ENCODE results near the gene RNPS1. TPM values are rescaled to one million over a fixed set of nuclear protein-coding genes. Genes with fewer than 3 reads are reported as not detected.

RNPS1 gene
- polyA plus RNA-seq, 1 donor from 2014 or later: 180 TPM

DNA sequence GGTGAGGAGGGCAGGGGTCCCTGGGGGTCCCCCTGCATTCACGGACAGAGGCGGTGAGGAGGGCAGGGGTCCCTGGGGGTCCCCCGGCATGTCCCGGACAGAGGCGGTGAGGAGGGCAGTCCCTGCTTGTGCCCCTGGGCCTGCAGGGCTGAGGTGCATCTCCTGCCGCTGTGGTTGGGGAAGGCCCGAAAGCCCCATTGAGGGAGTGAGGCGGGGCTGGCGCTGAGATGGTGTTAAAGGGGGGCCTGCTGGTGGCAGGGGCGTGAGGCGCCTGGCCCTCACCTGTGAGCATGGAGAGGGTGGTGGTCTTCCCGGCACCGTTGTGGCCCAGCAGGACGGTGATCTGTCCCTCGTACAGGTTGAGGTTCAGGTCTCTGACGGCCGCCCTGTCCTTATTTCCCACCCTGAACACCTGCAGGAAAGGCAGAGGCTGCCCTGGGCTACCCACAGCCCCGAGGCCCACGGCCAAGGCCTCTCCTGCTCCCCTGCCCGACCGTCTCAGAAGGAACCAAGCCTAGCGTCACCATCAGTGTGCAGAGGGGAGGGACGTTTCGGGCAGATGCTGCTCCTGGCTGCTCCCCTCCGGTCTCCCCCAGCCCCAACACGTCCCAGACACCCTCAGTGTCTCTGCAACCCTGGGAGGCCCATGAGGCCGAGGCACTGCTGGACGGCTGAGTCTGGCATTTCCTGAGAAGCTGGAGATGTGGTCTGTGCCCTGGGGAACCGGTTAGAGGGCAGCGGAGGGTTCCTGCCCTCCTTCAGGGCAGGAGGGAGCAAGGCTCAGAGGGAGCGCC lies 31.4 kb upstream of the RNPS1 start:
- no peaks in the 10 kb centered on the region for H3K9me2 ChIP-seq (ENCODE audit: insufficient read depth, low read length)
- no peak overlapping the region for H3K9ac ChIP-seq (ENCODE audit: low read length)
- H3K4me3 ChIP-seq (ENCODE audit: low read length): no peak overlapping the region
- no peaks in the 10 kb centered on the region for H4K20me1 ChIP-seq (ENCODE audit: insufficient read depth)
- H3K36me3 ChIP-seq (ENCODE audit: insufficient read depth, low read length): no peaks in the 10 kb centered on the region
- no peak overlapping the region for H3K4me2 ChIP-seq (ENCODE audit: low read length)
- H3K9me3 ChIP-seq (ENCODE audit: low read length): no peaks in the 10 kb centered on the region
- no peak overlapping the region for H2AFZ ChIP-seq (ENCODE audit: low read depth, low read length)
- TF ChIP-seq POLR2AphosphoS5 (IDR thresholded peaks at IDR 0.05) (no peak), SMC3 (conservative IDR thresholded peaks at IDR 0.05; ENCODE audit: poor library complexity) (no peak), EP300 (conservative IDR thresholded peaks at IDR 0.05; ENCODE audit: poor library complexity, severe bottlenecking) (no peak), EZH2 (IDR thresholded peaks at IDR 0.05; ENCODE audit: borderline replicate concordance, insufficient read depth, low read length, poor library complexity, severe bottlenecking) (no peak), RAD21 (conservative IDR thresholded peaks at IDR 0.05) (no peak), MXI1 (conservative IDR thresholded peaks at IDR 0.05; ENCODE audit: poor library complexity, severe bottlenecking) (no peak), TAF1 (IDR thresholded peaks at IDR 0.05; ENCODE audit: low read depth) (no peak)
- TF ChIP-seq, protein P1, sequence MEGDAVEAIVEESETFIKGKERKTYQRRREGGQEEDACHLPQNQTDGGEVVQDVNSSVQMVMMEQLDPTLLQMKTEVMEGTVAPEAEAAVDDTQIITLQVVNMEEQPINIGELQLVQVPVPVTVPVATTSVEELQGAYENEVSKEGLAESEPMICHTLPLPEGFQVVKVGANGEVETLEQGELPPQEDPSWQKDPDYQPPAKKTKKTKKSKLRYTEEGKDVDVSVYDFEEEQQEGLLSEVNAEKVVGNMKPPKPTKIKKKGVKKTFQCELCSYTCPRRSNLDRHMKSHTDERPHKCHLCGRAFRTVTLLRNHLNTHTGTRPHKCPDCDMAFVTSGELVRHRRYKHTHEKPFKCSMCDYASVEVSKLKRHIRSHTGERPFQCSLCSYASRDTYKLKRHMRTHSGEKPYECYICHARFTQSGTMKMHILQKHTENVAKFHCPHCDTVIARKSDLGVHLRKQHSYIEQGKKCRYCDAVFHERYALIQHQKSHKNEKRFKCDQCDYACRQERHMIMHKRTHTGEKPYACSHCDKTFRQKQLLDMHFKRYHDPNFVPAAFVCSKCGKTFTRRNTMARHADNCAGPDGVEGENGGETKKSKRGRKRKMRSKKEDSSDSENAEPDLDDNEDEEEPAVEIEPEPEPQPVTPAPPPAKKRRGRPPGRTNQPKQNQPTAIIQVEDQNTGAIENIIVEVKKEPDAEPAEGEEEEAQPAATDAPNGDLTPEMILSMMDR (IDR thresholded peaks at IDR 0.05; ENCODE audit: poor library complexity, severe bottlenecking): no peak
- TF ChIP-seq, protein P2, sequence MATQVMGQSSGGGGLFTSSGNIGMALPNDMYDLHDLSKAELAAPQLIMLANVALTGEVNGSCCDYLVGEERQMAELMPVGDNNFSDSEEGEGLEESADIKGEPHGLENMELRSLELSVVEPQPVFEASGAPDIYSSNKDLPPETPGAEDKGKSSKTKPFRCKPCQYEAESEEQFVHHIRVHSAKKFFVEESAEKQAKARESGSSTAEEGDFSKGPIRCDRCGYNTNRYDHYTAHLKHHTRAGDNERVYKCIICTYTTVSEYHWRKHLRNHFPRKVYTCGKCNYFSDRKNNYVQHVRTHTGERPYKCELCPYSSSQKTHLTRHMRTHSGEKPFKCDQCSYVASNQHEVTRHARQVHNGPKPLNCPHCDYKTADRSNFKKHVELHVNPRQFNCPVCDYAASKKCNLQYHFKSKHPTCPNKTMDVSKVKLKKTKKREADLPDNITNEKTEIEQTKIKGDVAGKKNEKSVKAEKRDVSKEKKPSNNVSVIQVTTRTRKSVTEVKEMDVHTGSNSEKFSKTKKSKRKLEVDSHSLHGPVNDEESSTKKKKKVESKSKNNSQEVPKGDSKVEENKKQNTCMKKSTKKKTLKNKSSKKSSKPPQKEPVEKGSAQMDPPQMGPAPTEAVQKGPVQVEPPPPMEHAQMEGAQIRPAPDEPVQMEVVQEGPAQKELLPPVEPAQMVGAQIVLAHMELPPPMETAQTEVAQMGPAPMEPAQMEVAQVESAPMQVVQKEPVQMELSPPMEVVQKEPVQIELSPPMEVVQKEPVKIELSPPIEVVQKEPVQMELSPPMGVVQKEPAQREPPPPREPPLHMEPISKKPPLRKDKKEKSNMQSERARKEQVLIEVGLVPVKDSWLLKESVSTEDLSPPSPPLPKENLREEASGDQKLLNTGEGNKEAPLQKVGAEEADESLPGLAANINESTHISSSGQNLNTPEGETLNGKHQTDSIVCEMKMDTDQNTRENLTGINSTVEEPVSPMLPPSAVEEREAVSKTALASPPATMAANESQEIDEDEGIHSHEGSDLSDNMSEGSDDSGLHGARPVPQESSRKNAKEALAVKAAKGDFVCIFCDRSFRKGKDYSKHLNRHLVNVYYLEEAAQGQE (IDR thresholded peaks at IDR 0.05; ENCODE audit: borderline replicate concordance): no peak
- H3K27ac ChIP-seq (ENCODE audit: low read length): no peak overlapping the region
- H3F3A ChIP-seq (ENCODE audit: insufficient read depth, low read length, poor library complexity, severe bottlenecking): no peaks in the 10 kb centered on the region
- no peaks in the 10 kb centered on the region for H3K79me2 ChIP-seq (replicated peaks; ENCODE audit: insufficient read depth, low read length)
- no peaks in the 10 kb centered on the region for H3K27me3 ChIP-seq (ENCODE audit: insufficient read depth, low read depth, low read length)

DNA sequence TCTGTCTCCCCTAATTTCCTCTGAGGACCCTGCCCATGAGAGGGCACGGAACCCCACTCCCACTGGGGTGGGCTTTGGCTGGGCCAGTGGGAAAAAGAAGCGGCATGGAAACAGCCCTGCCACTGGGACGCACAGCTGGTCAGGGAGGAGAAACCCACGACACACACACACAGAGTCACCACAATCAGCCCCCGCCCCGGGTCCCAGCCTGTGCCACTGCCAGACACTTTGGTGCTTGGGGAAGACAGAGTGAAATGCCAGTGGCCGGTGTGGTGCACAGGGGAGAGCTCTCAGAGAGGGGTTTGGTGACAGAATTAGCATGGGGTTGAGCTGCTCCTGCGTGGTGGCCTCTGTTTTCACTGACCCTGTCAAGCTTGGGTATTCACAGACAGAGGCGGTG lies 30.7 kb upstream of the RNPS1 start:
- Histone ChIP-seq H3K9me2 (ENCODE audit: insufficient read depth, low read length) (no peaks in the 10 kb centered on the region), H3F3A (ENCODE audit: insufficient read depth, low read length, poor library complexity, severe bottlenecking) (no peaks in the 10 kb centered on the region), H3K27me3 (ENCODE audit: insufficient read depth, low read depth, low read length) (no peaks in the 10 kb centered on the region), H3K9ac (ENCODE audit: low read length) (no peak overlapping the region), H3K4me2 (ENCODE audit: low read length) (no peak overlapping the region), H3K4me3 (ENCODE audit: low read length) (no peak overlapping the region), H3K79me2 (replicated peaks; ENCODE audit: insufficient read depth, low read length) (no peaks in the 10 kb centered on the region), H4K20me1 (ENCODE audit: insufficient read depth) (no peaks in the 10 kb centered on the region), H3K36me3 (ENCODE audit: insufficient read depth, low read length) (no peaks in the 10 kb centered on the region), H2AFZ (ENCODE audit: low read depth, low read length) (no peak overlapping the region), H3K9me3 (ENCODE audit: low read length) (no peaks in the 10 kb centered on the region), H3K27ac (ENCODE audit: low read length) (no peak overlapping the region)
- TF ChIP-seq POLR2AphosphoS5 (IDR thresholded peaks at IDR 0.05) (no peak), SMC3 (conservative IDR thresholded peaks at IDR 0.05; ENCODE audit: poor library complexity) (no peak), RAD21 (conservative IDR thresholded peaks at IDR 0.05) (no peak), EP300 (conservative IDR thresholded peaks at IDR 0.05; ENCODE audit: poor library complexity, severe bottlenecking) (no peak), TAF1 (IDR thresholded peaks at IDR 0.05; ENCODE audit: low read depth) (no peak), EZH2 (IDR thresholded peaks at IDR 0.05; ENCODE audit: borderline replicate concordance, insufficient read depth, low read length, poor library complexity, severe bottlenecking) (no peak), MXI1 (conservative IDR thresholded peaks at IDR 0.05; ENCODE audit: poor library complexity, severe bottlenecking) (no peak)
- TF ChIP-seq, protein P2 (IDR thresholded peaks at IDR 0.05; ENCODE audit: borderline replicate concordance): no peak
- TF ChIP-seq, protein P1 (IDR thresholded peaks at IDR 0.05; ENCODE audit: poor library complexity, severe bottlenecking): no peak
